GM13976 (cell line): ENCODE measurements around the gene ARV1.
"Not testable (repeated sequence)": the region's sequence is repeated elsewhere in the genome, so short reads cannot be mapped to it uniquely, and the experiment has no call there.

Experiments
- DNase-seq: peaks from one replicate; pipeline ENCODE4 v3.0.0; 2012; ENCODE audit warnings: low spot score
- CTCF ChIP-seq: IDR thresholded peaks from 2 replicates; pipeline ENCODE4 v1.5.1; 2012; ENCODE audit warnings: borderline replicate concordance, mild to moderate bottlenecking; ENCODE audit not compliant: insufficient read depth; ENCODE audit errors: extremely low read depth, missing control alignments, control extremely low read depth
- in situ Hi-C: fragments of 300-500 bp; cut with MboI; formaldehyde crosslinking; loops from one replicate; pipeline ENCODE4 v1.12.0; 2022; ENCODE audit warnings: low sequenced_read_pairs, mixed read lengths, inconsistent platforms; ENCODE audit not compliant: unreplicated experiment

The ARV1 gene

GRCh38 chr1:230979952-230980351 lies 1.1 kb downstream of the ARV1 start:
- no peak for DNase-seq
- TF ChIP-seq CTCF = no peak
- in situ Hi-C loops = no loop called here

- no peak for DNase-seq
- TF ChIP-seq CTCF = no peak
- in situ Hi-C loops = no loop called here
Observed at GRCh38 chr1:230982696-230983095, 3.8 kb downstream of the ARV1 start.

GRCh38 chr1:230983811-230984210 lies 4.9 kb downstream of the ARV1 start:
- TF ChIP-seq CTCF = no peak
- in situ Hi-C loops = no loop called here
- no peak for DNase-seq

GRCh38 chr1:230984622-230985515 lies 6.0 kb downstream of the ARV1 start:
- DNase-seq, in situ Hi-C loops: not testable (repeated sequence)

GRCh38 chr1:230985711-230986110 lies 6.8 kb downstream of the ARV1 start:
- no peak for DNase-seq
- in situ Hi-C loops = no loop called here
- TF ChIP-seq CTCF = no peak

GRCh38 chr1:230986976-230987375 lies 8.1 kb downstream of the ARV1 start:
- TF ChIP-seq CTCF = no peak
- no peak for DNase-seq
- in situ Hi-C loops = no loop called here

GRCh38 chr1:230987448-230987847 lies 8.6 kb downstream of the ARV1 start:
- no peak for TF ChIP-seq CTCF
- in situ Hi-C loops = no loop called here
- no peak for DNase-seq
